VCaP (cell line): Measurements from ENCODE around the gene ECSIT.
"Not testable (repeated sequence)": the region's sequence is repeated elsewhere in the genome, so short reads cannot be mapped to it uniquely, and the experiment has no call there.

Experiments
- H3K27ac ChIP-seq: fragments of 450-650 bp; 2 replicates; pipeline ENCODE4 v1.5.1; 2017
- TF ChIP-seq, protein P1 (sequence below): fragments of 450-650 bp; conservative IDR thresholded peaks from 2 replicates; pipeline ENCODE4 v1.5.1; 2017; ENCODE audit warnings: mild to moderate bottlenecking, moderate library complexity

Gene ECSIT

DNA sequence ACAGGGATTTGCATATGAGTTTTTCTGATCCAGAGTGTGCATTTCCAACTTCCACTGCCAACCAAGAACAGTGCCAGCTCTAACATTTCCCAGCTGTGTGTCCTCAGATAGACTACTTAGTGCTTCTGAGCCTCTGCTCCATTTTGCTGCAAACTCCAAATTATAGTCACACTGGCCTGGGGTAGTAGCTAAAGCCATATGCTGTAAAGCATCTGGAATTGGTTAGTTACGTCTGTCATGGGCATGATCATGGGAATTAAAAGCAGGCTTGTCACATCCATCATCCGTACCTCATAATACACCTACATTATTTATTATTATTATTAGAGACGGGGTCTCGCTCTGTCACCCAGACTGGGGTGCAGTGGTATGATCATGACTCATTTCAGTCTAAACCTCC lies 55.2 kb downstream of the ECSIT start:
- TF ChIP-seq, protein P1, sequence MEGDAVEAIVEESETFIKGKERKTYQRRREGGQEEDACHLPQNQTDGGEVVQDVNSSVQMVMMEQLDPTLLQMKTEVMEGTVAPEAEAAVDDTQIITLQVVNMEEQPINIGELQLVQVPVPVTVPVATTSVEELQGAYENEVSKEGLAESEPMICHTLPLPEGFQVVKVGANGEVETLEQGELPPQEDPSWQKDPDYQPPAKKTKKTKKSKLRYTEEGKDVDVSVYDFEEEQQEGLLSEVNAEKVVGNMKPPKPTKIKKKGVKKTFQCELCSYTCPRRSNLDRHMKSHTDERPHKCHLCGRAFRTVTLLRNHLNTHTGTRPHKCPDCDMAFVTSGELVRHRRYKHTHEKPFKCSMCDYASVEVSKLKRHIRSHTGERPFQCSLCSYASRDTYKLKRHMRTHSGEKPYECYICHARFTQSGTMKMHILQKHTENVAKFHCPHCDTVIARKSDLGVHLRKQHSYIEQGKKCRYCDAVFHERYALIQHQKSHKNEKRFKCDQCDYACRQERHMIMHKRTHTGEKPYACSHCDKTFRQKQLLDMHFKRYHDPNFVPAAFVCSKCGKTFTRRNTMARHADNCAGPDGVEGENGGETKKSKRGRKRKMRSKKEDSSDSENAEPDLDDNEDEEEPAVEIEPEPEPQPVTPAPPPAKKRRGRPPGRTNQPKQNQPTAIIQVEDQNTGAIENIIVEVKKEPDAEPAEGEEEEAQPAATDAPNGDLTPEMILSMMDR: no peak
- H3K27ac ChIP-seq: no peak overlapping the region

DNA sequence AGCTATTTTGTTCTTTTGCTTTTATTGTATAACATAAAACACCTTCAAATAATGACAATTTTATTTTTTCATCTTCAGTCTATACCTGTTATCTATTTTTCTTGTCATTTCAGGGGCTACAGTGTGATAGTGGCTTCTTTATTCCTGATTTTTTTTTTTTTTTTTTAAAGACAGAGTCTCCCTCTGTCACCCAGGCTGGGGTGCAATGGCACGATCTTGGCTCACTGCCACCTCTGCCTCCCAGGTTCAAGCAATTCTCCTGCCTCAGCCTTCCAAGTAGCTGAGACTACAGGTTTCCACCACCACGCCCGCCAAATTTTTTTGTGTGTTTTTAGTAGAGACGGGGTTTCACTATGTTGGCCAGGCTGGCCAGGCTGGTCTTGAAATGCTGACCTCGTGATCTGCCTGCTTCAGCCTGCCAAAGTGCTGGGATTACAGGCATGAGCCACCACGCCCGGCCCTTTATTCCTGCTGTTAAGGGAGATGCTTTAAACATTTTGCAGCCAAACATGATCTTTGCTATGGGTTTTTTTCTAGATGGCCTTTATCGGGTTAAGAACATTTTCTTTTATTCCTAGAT lies 60.6 kb downstream of the ECSIT start:
- not testable (repeated sequence) for H3K27ac ChIP-seq

DNA sequence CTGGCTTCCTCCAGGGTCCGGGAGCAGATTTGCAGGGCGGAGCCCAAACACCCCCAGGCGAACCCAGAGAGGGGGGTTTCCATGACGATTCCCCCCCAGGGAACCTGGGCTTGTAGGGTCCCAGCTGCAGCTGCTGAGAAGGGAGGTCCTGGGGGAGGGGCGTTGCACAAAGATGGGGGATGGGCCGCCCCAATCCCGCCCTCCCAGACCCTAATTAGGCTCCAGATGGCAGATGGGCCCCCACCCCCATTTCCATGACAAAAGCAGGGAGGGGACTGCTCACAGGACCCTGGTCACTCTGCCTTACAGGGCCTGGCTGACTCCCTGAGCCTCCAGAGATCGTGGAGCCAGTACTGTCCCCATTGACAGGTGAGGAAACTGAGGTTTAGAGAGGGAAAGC lies 63.3 kb downstream of the ECSIT start:
- TF ChIP-seq, protein P1: no peak
- no peak overlapping the region for H3K27ac ChIP-seq

DNA sequence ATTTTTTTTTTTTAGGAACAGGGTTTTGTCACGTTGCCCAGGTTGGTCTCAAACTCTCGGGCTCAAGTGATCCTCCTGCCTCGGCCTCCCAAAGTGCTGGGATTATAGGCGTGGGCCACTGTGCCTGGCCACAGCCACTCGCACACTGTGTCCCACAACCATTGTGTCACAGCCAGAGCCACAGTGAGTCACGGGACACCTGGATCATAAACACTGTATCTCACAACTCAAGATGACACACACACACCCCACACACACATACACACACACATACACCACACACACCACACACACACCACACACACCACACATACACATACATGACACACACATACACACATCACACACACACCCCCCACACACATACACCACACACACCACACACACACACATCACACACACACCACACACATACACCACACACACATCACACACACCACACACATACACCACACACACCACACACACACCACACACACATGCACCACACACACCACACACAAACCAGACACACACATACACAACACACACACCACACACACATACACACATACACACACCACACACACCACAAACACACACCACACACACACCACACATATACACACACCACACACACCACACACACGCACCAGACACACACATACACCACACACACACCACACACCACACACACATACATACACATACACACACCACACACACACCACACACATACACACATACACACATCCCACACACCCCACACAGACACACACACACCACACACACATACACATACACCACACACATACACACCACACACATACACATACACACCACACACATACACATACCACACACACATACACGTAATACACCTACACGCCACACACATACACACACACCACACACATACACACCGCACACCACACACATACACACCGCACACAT lies 64.3 kb downstream of the ECSIT start:
- H3K27ac ChIP-seq: no peak overlapping the region
- TF ChIP-seq, protein P1: no peak

DNA sequence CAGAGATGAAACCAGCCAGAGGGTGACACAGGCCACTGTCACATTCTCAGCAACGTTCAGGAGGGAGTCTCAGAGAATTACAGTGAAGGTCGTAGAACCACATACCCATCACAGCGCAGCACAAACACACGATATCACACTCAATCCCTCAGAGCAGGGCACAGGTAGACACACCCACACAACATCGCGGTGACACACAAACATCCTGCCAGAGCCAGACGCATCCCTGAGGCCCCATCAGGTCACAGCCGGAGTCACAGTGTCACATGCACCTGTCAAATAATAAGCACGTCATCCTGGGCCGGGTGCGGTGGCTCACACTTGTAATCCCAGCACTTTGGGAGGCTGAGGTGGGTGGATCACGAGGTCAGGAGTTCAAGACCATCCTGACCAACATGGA lies 65.5 kb downstream of the ECSIT start:
- H3K27ac ChIP-seq: no peak overlapping the region
- TF ChIP-seq, protein P1: no peak

DNA sequence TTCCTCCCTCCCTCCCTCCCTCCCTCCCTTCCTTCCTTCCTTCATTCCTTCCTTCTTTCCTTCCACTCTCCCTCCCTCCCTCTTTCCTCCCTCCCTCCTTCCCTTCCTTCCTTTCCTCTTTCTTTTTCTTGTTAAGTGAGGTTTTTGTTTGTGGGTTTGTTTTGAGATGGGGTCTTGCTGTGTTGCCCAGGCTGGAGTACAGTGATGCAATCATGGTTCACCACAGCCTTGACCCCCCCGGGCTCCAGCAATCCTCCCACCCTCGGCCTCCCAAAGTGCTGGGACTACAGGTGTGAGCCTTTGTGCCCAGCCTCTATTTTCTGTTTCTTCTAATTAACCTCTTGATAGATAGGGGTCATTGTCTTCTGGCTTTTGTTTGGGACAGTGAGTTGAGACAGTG lies 67.5 kb downstream of the ECSIT start:
- TF ChIP-seq, protein P1: no peak
- H3K27ac ChIP-seq: no peak overlapping the region

DNA sequence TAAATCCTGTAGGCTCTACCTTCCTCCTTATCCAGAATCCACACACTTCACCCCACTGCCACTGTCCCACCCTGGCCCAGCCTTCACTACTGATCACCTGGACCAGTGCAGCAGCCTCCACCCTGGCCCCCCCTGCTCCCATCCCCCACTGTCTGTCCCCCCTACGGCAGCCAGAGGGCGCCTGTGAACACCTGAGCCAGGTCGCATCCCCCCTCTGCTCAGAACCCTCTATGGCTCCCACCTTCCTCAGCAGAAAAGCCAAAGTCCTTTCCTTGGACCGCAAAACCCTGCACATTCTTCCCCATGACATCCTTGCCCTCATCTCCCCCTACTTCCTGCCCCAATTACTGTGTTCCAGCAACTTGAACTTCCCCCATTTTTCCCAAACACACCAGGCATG lies 68.7 kb downstream of the ECSIT start:
- TF ChIP-seq, protein P1: 0 out of 2 replicates have a peak, but pooled peaks have one; percentile 28
- no peak overlapping the region for H3K27ac ChIP-seq

DNA sequence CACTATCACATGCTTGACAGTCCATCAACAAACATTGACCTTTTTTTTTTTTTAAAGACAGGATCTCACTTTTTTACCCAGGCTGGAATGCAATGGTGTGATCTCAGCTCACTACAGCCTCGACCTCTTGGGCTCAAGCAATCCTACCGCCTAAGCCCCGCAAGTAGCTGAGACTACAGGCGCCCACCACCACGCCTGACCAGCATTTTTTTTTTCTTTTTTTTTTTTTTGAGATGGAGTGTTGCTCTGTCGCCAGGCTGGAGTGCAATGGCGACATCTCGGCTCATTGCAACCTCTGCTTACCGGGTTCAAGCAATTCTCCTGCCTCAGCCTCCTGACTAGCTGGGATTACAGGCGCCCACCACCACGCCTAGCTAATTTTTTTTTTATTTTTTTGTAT lies 70.0 kb downstream of the ECSIT start:
- H3K27ac ChIP-seq: not testable (repeated sequence)
